ENCODE measurements around the gene GCA.

The GCA gene

GRCh38 chr2:162328424-162329157 is 15.3 kb upstream of the GCA start:
- no peak for DNase-seq (ENCODE audit: low read depth in 3 of 3)

GRCh38 chr2:162330881-162331280 is 13.1 kb upstream of the GCA start:
- no peak for DNase-seq (ENCODE audit: low read depth in 3 of 3)

- DNase-seq (ENCODE audit: low read depth in 3 of 3): no peak
These were observed 10.0 kb upstream of the GCA start for GRCh38 chr2:162333968-162334367.

GRCh38 chr2:162337868-162338267 is 6.1 kb upstream of the GCA start:
- DNase-seq (ENCODE audit: low read depth in 3 of 3): no peak

- no peak for DNase-seq (ENCODE audit: low read depth in 3 of 3)
These were observed 3.1 kb upstream of the GCA start for GRCh38 chr2:162340822-162341221.

GRCh38 chr2:162342321-162342720 is 1.6 kb upstream of the GCA start:
- no peak for DNase-seq (ENCODE audit: low read depth in 3 of 3)

- no peak for DNase-seq (ENCODE audit: low read depth in 3 of 3)
These were observed 1.1 kb upstream of the GCA start for GRCh38 chr2:162342841-162343240.

- no peak for DNase-seq (ENCODE audit: low read depth in 3 of 3)
These were observed 474 bp upstream of the GCA start for GRCh38 chr2:162343492-162343823.

GRCh38 chr2:162344617-162344950 is 652 bp downstream of the GCA start:
- DNase-seq (ENCODE audit: low read depth in 3 of 3): no peak

GRCh38 chr2:162365392-162365791 is 21.5 kb downstream of the GCA start:
- DNase-seq (ENCODE audit: low read depth in 3 of 3): no peak

GRCh38 chr2:162368494-162368893 is 24.6 kb downstream of the GCA start:
- DNase-seq (ENCODE audit: low read depth in 3 of 3): no peak

GRCh38 chr2:162369551-162369950 is 25.6 kb downstream of the GCA start:
- DNase-seq (ENCODE audit: low read depth in 3 of 3): no peak

GRCh38 chr2:162370931-162371330 is 27.0 kb downstream of the GCA start:
- DNase-seq (ENCODE audit: low read depth in 3 of 3): no peak

GRCh38 chr2:162372818-162373217 is 28.9 kb downstream of the GCA start:
- DNase-seq (ENCODE audit: low read depth in 3 of 3): no peak

- no peak for DNase-seq (ENCODE audit: low read depth in 3 of 3)
These were observed 36.0 kb downstream of the GCA start for GRCh38 chr2:162379719-162380580.

GRCh38 chr2:162381851-162382250 is 37.9 kb downstream of the GCA start:
- DNase-seq (ENCODE audit: low read depth in 3 of 3): no peak

- DNase-seq (ENCODE audit: low read depth in 3 of 3): no peak
These were observed 38.3 kb downstream of the GCA start for GRCh38 chr2:162382278-162382677.

GRCh38 chr2:162385536-162385935 is 41.6 kb downstream of the GCA start:
- no peak for DNase-seq (ENCODE audit: low read depth in 3 of 3)

GRCh38 chr2:162390801-162391200 is 46.9 kb downstream of the GCA start:
- no peak for DNase-seq (ENCODE audit: low read depth in 3 of 3)

GRCh38 chr2:162400336-162400735 is 56.4 kb downstream of the GCA start:
- no peak for DNase-seq (ENCODE audit: low read depth in 3 of 3)

- no peak for DNase-seq (ENCODE audit: low read depth in 3 of 3)
These were observed 57.9 kb downstream of the GCA start for GRCh38 chr2:162401871-162402270.

- no peak for DNase-seq (ENCODE audit: low read depth in 3 of 3)
These were observed 60.0 kb downstream of the GCA start for GRCh38 chr2:162403884-162404283.

Measured in stimulated activated CD4-positive, alpha-beta T cell treated with anti-CD3 and anti-CD28 coated beads, TNF-alpha, amount 100 ng/mL, for 24 hours (primary cell).